ENCODE measurements around the gene CIAPIN1. TPM values are rescaled to one million over a fixed set of nuclear protein-coding genes. Genes with fewer than 3 reads are reported as not detected.

CIAPIN1 gene
- total RNA-seq, 2 donors from 2014 or later, result 77.5 to 87.1 TPM

DNA sequence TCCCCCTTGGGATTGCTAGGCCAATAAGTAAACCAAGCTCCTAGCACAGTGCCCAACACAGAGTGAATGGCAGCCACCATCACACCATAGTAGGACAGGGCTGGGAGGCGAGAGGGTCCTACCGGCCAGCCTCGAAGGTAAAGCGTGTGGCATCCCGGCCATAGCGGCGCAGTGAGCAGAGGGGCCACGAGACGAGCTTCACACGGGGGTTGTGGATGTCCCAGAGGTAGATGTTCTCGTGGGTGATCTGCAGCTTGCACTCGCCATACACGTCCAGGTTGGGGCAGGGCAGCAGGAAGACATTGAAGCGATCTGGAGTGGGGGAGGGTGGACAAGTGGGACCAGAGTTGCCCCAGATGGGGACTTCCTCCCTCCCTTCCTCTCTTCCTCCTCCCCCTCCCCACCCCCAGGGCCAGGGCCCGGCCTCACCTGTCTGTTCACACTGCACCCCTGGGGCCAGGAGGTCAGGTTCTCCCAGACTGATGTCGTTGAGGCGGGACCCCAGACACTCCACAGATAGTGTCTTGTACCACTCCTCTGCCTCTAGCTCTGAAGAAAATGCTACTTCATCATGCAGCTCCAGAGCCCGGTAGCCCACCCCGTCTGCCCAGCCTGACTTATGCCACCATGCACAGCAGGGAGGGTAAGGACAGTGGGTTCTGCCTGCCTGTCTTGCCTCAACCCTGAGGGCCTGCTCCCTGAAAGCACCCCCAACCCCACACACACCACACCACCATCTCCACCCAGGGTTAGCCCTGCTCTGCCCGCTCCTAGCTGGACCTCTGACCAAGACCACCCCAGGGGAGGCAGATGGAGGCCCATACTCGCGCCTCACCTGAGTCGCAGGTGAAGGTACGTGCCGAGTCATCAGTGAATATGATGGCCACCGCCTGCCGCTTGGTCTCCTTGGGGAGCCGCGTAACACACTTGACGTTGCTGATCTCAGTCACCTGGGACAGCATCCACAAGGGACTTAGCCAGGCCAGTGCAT is 27.8 kb upstream of the CIAPIN1 start:
- no peak for DNase-seq
- Mint-ChIP-seq H3K36me3 (ENCODE audit: low read depth) (peaks cover 21% of the 10 kb centered on the region), H3K27me3 (ENCODE audit: insufficient read depth) (peaks cover 8% of the 10 kb centered on the region), H3K27ac (no peak overlapping the region), H3K4me1 (peaks cover 36% of the 10 kb centered on the region), H3K4me3 (no peak overlapping the region), H3K9me3 (no peaks in the 10 kb centered on the region)
- H3K4me3 ChIP-seq (ENCODE audit: low read length), result no peak overlapping the region
- H3K27me3 ChIP-seq (ENCODE audit: control insufficient read depth, insufficient read depth, low read length, poor library complexity, severe bottlenecking), result no peaks in the 10 kb centered on the region
- TF ChIP-seq, protein P1, sequence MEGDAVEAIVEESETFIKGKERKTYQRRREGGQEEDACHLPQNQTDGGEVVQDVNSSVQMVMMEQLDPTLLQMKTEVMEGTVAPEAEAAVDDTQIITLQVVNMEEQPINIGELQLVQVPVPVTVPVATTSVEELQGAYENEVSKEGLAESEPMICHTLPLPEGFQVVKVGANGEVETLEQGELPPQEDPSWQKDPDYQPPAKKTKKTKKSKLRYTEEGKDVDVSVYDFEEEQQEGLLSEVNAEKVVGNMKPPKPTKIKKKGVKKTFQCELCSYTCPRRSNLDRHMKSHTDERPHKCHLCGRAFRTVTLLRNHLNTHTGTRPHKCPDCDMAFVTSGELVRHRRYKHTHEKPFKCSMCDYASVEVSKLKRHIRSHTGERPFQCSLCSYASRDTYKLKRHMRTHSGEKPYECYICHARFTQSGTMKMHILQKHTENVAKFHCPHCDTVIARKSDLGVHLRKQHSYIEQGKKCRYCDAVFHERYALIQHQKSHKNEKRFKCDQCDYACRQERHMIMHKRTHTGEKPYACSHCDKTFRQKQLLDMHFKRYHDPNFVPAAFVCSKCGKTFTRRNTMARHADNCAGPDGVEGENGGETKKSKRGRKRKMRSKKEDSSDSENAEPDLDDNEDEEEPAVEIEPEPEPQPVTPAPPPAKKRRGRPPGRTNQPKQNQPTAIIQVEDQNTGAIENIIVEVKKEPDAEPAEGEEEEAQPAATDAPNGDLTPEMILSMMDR (conservative IDR thresholded peaks at IDR 0.05), result no peak
- no peak overlapping the region for H3K27ac ChIP-seq (ENCODE audit: low read depth, low read length)
- no peaks in the 10 kb centered on the region for H3K9me3 ChIP-seq (ENCODE audit: control insufficient read depth, low read length)
- H3K4me1 ChIP-seq (ENCODE audit: control insufficient read depth, insufficient read depth, low read length), result peaks cover 19% of the 10 kb centered on the region
- H3K9ac ChIP-seq (ENCODE audit: extremely low read depth, low read length, poor library complexity, severe bottlenecking), result no peak overlapping the region
- H3K36me3 ChIP-seq (ENCODE audit: control insufficient read depth, insufficient read depth, low read length), result peaks cover 31% of the 10 kb centered on the region
- 93 to 94% methylated on average over 19 to 30 of the region's 30 CpGs for WGBS, 2 experiments (ENCODE audit: insufficient coverage in 1 of 2, insufficient read length in 1 of 2)

DNA sequence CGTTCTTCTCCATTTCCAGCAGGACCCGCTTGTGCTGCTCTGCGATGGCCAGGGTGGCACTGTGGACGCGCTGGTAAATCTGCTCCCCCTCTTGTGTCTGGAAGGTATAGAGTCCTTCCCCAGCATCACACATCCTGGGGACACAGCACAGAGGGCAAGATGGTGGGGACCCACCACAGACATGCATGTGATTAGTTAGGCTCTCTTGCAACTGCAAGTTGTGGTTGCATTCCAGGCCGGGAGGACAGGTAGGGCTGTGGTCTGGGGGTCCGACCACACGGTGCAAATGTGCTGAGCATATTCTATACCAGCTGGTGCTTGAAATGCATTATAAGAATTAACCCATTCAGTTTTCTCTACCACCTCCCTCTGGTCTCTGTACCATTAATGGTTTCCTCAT is 26.7 kb upstream of the CIAPIN1 start:
- Mint-ChIP-seq H3K4me1 (peaks cover 30% of the 10 kb centered on the region), H3K4me3 (no peak overlapping the region), H3K27me3 (ENCODE audit: insufficient read depth) (peaks cover 4% of the 10 kb centered on the region), H3K27ac (no peak overlapping the region), H3K9me3 (no peaks in the 10 kb centered on the region), H3K36me3 (ENCODE audit: low read depth) (peaks cover 31% of the 10 kb centered on the region)
- WGBS, 2 experiments (ENCODE audit: insufficient coverage in 1 of 2, insufficient read length in 1 of 2), result 94 to 100% methylated on average over 2 to 8 of the region's 8 CpGs
- H3K27me3 ChIP-seq (ENCODE audit: control insufficient read depth, insufficient read depth, low read length, poor library complexity, severe bottlenecking), result no peaks in the 10 kb centered on the region
- peaks cover 41% of the 10 kb centered on the region for H3K36me3 ChIP-seq (ENCODE audit: control insufficient read depth, insufficient read depth, low read length)
- TF ChIP-seq, protein P1 (conservative IDR thresholded peaks at IDR 0.05), result no peak
- no peak overlapping the region for H3K4me3 ChIP-seq (ENCODE audit: low read length)
- H3K27ac ChIP-seq (ENCODE audit: low read depth, low read length), result no peak overlapping the region
- no peak for DNase-seq
- H3K9ac ChIP-seq (ENCODE audit: extremely low read depth, low read length, poor library complexity, severe bottlenecking), result no peak overlapping the region
- H3K4me1 ChIP-seq (ENCODE audit: control insufficient read depth, insufficient read depth, low read length), result peaks cover 19% of the 10 kb centered on the region
- no peaks in the 10 kb centered on the region for H3K9me3 ChIP-seq (ENCODE audit: control insufficient read depth, low read length)

DNA sequence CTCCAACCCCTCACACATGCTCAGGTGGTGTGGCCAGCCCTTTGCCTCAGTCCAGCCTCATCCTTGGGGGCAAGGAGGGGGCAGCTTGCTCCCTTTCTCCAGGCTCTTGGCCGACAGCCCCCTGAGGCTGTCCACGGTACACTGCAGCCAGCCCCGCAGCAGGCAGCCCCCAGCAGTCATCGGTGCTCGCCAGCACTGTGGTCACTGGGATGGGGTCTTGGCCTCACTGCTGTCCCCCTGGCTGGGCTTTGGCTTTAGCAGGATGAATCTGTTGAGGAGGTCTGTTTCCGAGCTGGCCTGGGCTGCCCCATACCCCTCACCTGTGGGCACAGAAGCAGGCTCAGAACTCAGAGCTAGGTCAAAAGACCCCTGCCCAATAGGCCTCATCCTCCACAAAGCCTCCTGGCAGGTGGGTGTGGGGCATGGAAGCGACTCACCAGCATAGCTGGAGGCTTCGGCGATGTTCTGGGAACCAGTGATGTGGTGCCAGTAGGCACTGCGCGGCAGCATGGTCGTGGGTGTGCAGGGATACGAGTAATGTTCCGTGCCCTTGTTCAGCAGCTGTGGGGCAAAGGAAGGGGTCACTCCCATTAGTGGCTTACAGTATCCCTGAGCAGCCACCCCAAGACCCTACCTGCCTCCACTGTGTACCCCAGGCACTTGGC is 26.1 kb upstream of the CIAPIN1 start:
- Histone ChIP-seq H3K27ac (ENCODE audit: low read depth, low read length) (no peak overlapping the region), H3K27me3 (ENCODE audit: control insufficient read depth, insufficient read depth, low read length, poor library complexity, severe bottlenecking) (no peaks in the 10 kb centered on the region), H3K36me3 (ENCODE audit: control insufficient read depth, insufficient read depth, low read length) (peaks cover 46% of the 10 kb centered on the region), H3K4me3 (ENCODE audit: low read length) (no peak overlapping the region), H3K9me3 (ENCODE audit: control insufficient read depth, low read length) (no peaks in the 10 kb centered on the region), H3K4me1 (ENCODE audit: control insufficient read depth, insufficient read depth, low read length) (peaks cover 19% of the 10 kb centered on the region), H3K9ac (ENCODE audit: extremely low read depth, low read length, poor library complexity, severe bottlenecking) (no peak overlapping the region)
- Mint-ChIP-seq H3K9me3 (no peaks in the 10 kb centered on the region), H3K36me3 (ENCODE audit: low read depth) (peaks cover 37% of the 10 kb centered on the region), H3K4me1 (peaks cover 27% of the 10 kb centered on the region), H3K27ac (no peak overlapping the region), H3K4me3 (no peak overlapping the region), H3K27me3 (ENCODE audit: insufficient read depth) (no peaks in the 10 kb centered on the region)
- no peak for DNase-seq
- TF ChIP-seq, protein P1 (conservative IDR thresholded peaks at IDR 0.05), result no peak
- WGBS, 2 experiments (ENCODE audit: insufficient coverage in 1 of 2, insufficient read length in 1 of 2), result 95 to 96% methylated on average over 12 to 14 of the region's 14 CpGs

All from endodermal cell (in vitro differentiated cells).